ENCODE results near the gene OR51B6. TPM values are rescaled to one million over a fixed set of nuclear protein-coding genes. Genes with fewer than 3 reads are reported as not detected.

OR51B6 gene
- total and polyA plus RNA-seq, 5 donors = not detected

Other genes with a start within 250 kb of the OR51B6 start
- not detected for gene OR52A5, start 213.2 kb upstream of the OR51B6 start, total RNA-seq
- not detected for gene OR52A5, start 213.2 kb upstream of the OR51B6 start, polyA plus RNA-seq
- gene OR52A1, start 196.8 kb upstream of the OR51B6 start, total RNA-seq = not detected
- not detected for gene OR52A1, start 196.8 kb upstream of the OR51B6 start, polyA plus RNA-seq
- gene OR51V1, start 150.8 kb upstream of the OR51B6 start, total RNA-seq = not detected
- not detected for gene OR51V1, start 150.8 kb upstream of the OR51B6 start, polyA plus RNA-seq
- 100 to 1,000 TPM in 2 of 4 donors, 10 to 100 TPM in 2; 63.4 to 190 (median 100) TPM for gene HBB, start 124.4 kb upstream of the OR51B6 start, total RNA-seq
- gene HBB, start 124.4 kb upstream of the OR51B6 start, polyA plus RNA-seq = 3.0 TPM
- not detected for gene HBD, start 117.0 kb upstream of the OR51B6 start, total RNA-seq
- not detected for gene HBD, start 117.0 kb upstream of the OR51B6 start, polyA plus RNA-seq
- not detected for gene HBG1, start 101.7 kb upstream of the OR51B6 start, total RNA-seq
- not detected for gene HBG1, start 101.7 kb upstream of the OR51B6 start, polyA plus RNA-seq
- gene HBG2, start 96.7 kb upstream of the OR51B6 start, total RNA-seq = 1 to 10 TPM in 1 of 4 donors, under 1 TPM in 1, not detected in 2; 0.44 to 1.1 TPM
- 0.27 TPM for gene HBG2, start 96.7 kb upstream of the OR51B6 start, polyA plus RNA-seq
- not detected for gene HBE1, start 81.6 kb upstream of the OR51B6 start, total RNA-seq
- 0.11 TPM for gene HBE1, start 81.6 kb upstream of the OR51B6 start, polyA plus RNA-seq
- gene OR51B4, start 49.6 kb upstream of the OR51B6 start, total RNA-seq = not detected
- not detected for gene OR51B4, start 49.6 kb upstream of the OR51B6 start, polyA plus RNA-seq
- gene OR51B2, start 27.2 kb upstream of the OR51B6 start, total RNA-seq = not detected
- not detected for gene OR51B2, start 27.2 kb upstream of the OR51B6 start, polyA plus RNA-seq
- under 1 TPM in 1 of 4 donors, not detected in 3; 0.33 TPM for gene OR51B5, start 8.0 kb upstream of the OR51B6 start, total RNA-seq
- gene OR51B5, start 8.0 kb upstream of the OR51B6 start, polyA plus RNA-seq = 0.14 TPM
- not detected for gene OR51M1, start 32.3 kb downstream of the OR51B6 start, total RNA-seq
- gene OR51M1, start 32.3 kb downstream of the OR51B6 start, polyA plus RNA-seq = not detected
- not detected for gene OR51Q1, start 70.6 kb downstream of the OR51B6 start, total RNA-seq
- not detected for gene OR51Q1, start 70.6 kb downstream of the OR51B6 start, polyA plus RNA-seq
- gene OR51I1, start 90.0 kb downstream of the OR51B6 start, total RNA-seq = not detected
- not detected for gene OR51I1, start 90.0 kb downstream of the OR51B6 start, polyA plus RNA-seq
- not detected for gene OR51I2, start 97.8 kb downstream of the OR51B6 start, total RNA-seq
- not detected for gene OR51I2, start 97.8 kb downstream of the OR51B6 start, polyA plus RNA-seq
- gene OR52D1, start 137.2 kb downstream of the OR51B6 start, total RNA-seq = not detected
- gene OR52D1, start 137.2 kb downstream of the OR51B6 start, polyA plus RNA-seq = not detected
- gene UBQLN3, start 158.4 kb downstream of the OR51B6 start, total RNA-seq = under 1 TPM in 2 of 4 donors, not detected in 2; 0.14 to 0.29 TPM
- gene UBQLN3, start 158.4 kb downstream of the OR51B6 start, polyA plus RNA-seq = 0.05 TPM
- gene UBQLNL, start 165.2 kb downstream of the OR51B6 start, total RNA-seq = under 1 TPM in 3 of 4 donors, not detected in 1; 0.20 to 0.28 (median 0.21) TPM
- 0.18 TPM for gene UBQLNL, start 165.2 kb downstream of the OR51B6 start, polyA plus RNA-seq
- gene OR52H1, start 197.0 kb downstream of the OR51B6 start, total RNA-seq = not detected
- not detected for gene OR52H1, start 197.0 kb downstream of the OR51B6 start, polyA plus RNA-seq
- gene OR52B6, start 229.4 kb downstream of the OR51B6 start, total RNA-seq = not detected
- gene OR52B6, start 229.4 kb downstream of the OR51B6 start, polyA plus RNA-seq = not detected
- 1 to 10 TPM in 3 of 4 donors, under 1 TPM in 1; 0.81 to 2.4 (median 2.0) TPM for gene TRIM6, start 245.1 kb downstream of the OR51B6 start, total RNA-seq
- gene TRIM6, start 245.1 kb downstream of the OR51B6 start, polyA plus RNA-seq = 1.1 TPM